MG63 (cell line): ENCODE data around the gene TRIM24. TPM values are rescaled to one million over a fixed set of nuclear protein-coding genes. Genes with fewer than 3 reads are reported as not detected.

Experiments used
- DNase-seq: peaks from one replicate; pipeline ENCODE4 v3.0.0-alpha.2; 2020
- H3K27me3 ChIP-seq: fragments of 250-450 bp; sonication (Bioruptor Pico); 2 replicates; pipeline ENCODE4 v1.5.1; 2020; ENCODE audit warnings: mild to moderate bottlenecking, moderate library complexity
- H3K36me3 ChIP-seq: fragments of 250-450 bp; sonication (Bioruptor Pico); 2 replicates; pipeline ENCODE4 v1.5.1; 2020; ENCODE audit warnings: mild to moderate bottlenecking, moderate library complexity
- H3K4me3 ChIP-seq: fragments of 250-450 bp; sonication (Bioruptor Pico); 2 replicates; pipeline ENCODE4 v1.5.1; 2020; ENCODE audit warnings: mild to moderate bottlenecking, moderate library complexity
- H3K9me3 ChIP-seq: fragments of 250-450 bp; sonication (Bioruptor Pico); 2 replicates; pipeline ENCODE4 v1.5.1; 2020; ENCODE audit warnings: mild to moderate bottlenecking, moderate library complexity
- total RNA-seq: library from RNA; depleted of rRNA; stranded (reverse); fragments of >200 nt; shearing (Covaris generic); gene quantifications from 2 replicates; pipeline ENCODE4 v1.2.3, GENCODE V29; 2014; ENCODE audit warnings: low replicate concordance

TRIM24 gene
- total RNA-seq, 1 experiment from 2014 or later = 4.1 TPM

- no peak for DNase-seq
- Histone ChIP-seq H3K4me3 (no peak overlapping the region), H3K36me3 (no peaks in the 10 kb centered on the region; the same call in none of the 2 replicates), H3K27me3 (no peaks in the 10 kb centered on the region), H3K9me3 (no peaks in the 10 kb centered on the region)
Measured at GRCh38 chr7:138545123-138545522, 85.1 kb downstream of the TRIM24 start.

- Histone ChIP-seq H3K9me3 (no peaks in the 10 kb centered on the region), H3K27me3 (no peaks in the 10 kb centered on the region), H3K36me3 (no peaks in the 10 kb centered on the region), H3K4me3 (no peak overlapping the region)
- no peak for DNase-seq
Measured at GRCh38 chr7:138546064-138546619, 86.1 kb downstream of the TRIM24 start.

GRCh38 chr7:138546829-138547228, 86.8 kb downstream of the TRIM24 start:
- no peak for DNase-seq
- H3K4me3 ChIP-seq = no peak overlapping the region
- H3K27me3 ChIP-seq = no peaks in the 10 kb centered on the region
- H3K36me3 ChIP-seq = peaks cover 3% of the 10 kb centered on the region; the same call in 1 of the 2 replicates
- no peaks in the 10 kb centered on the region for H3K9me3 ChIP-seq

- peaks cover 11% of the 10 kb centered on the region for H3K36me3 ChIP-seq
Measured at GRCh38 chr7:138549082-138549481, 89.0 kb downstream of the TRIM24 start.

GRCh38 chr7:138550337-138550736, 90.3 kb downstream of the TRIM24 start:
- peaks cover 11% of the 10 kb centered on the region for H3K36me3 ChIP-seq
- H3K9me3 ChIP-seq = no peaks in the 10 kb centered on the region
- no peaks in the 10 kb centered on the region for H3K27me3 ChIP-seq
- H3K4me3 ChIP-seq = no peak overlapping the region
- no peak for DNase-seq

More at GRCh38 chr7:138549082-138549481, 89.0 kb downstream of the TRIM24 start:
- H3K9me3 ChIP-seq = no peaks in the 10 kb centered on the region
- no peak overlapping the region for H3K4me3 ChIP-seq
- DNase-seq = no peak
- H3K27me3 ChIP-seq = no peaks in the 10 kb centered on the region

- H3K9me3 ChIP-seq = no peaks in the 10 kb centered on the region
- no peak for DNase-seq
- H3K36me3 ChIP-seq = peaks cover 15% of the 10 kb centered on the region
- H3K27me3 ChIP-seq = no peaks in the 10 kb centered on the region
- H3K4me3 ChIP-seq = no peak overlapping the region
Measured at GRCh38 chr7:138551102-138551501, 91.0 kb downstream of the TRIM24 start.

GRCh38 chr7:138553805-138554204, 93.7 kb downstream of the TRIM24 start:
- Histone ChIP-seq H3K36me3 (peaks cover 17% of the 10 kb centered on the region), H3K27me3 (no peaks in the 10 kb centered on the region), H3K9me3 (peaks cover 3% of the 10 kb centered on the region; the same call in 1 of the 2 replicates)

GRCh38 chr7:138554674-138555073, 94.6 kb downstream of the TRIM24 start:
- Histone ChIP-seq H3K36me3 (peaks cover 17% of the 10 kb centered on the region), H3K27me3 (no peaks in the 10 kb centered on the region), H3K4me3 (no peak overlapping the region), H3K9me3 (peaks cover 3% of the 10 kb centered on the region; the same call in 1 of the 2 replicates)
- no peak for DNase-seq

More at GRCh38 chr7:138553805-138554204, 93.7 kb downstream of the TRIM24 start:
- DNase-seq = no peak
- no peak overlapping the region for H3K4me3 ChIP-seq

GRCh38 chr7:138555684-138556083, 95.6 kb downstream of the TRIM24 start:
- Histone ChIP-seq H3K36me3 (peaks cover 17% of the 10 kb centered on the region), H3K9me3 (peaks cover 3% of the 10 kb centered on the region; the same call in 1 of the 2 replicates), H3K27me3 (no peaks in the 10 kb centered on the region), H3K4me3 (no peak overlapping the region)
- DNase-seq = no peak

- no peaks in the 10 kb centered on the region for H3K27me3 ChIP-seq
- H3K9me3 ChIP-seq = peaks cover 3% of the 10 kb centered on the region; the same call in 1 of the 2 replicates
- no peak overlapping the region for H3K4me3 ChIP-seq
- H3K36me3 ChIP-seq = peaks cover 14% of the 10 kb centered on the region
- no peak for DNase-seq
Measured at GRCh38 chr7:138556771-138557484, 96.9 kb downstream of the TRIM24 start.

- no peak overlapping the region for H3K4me3 ChIP-seq
- H3K36me3 ChIP-seq = peaks cover 6% of the 10 kb centered on the region
- H3K27me3 ChIP-seq = no peaks in the 10 kb centered on the region
- H3K9me3 ChIP-seq = peaks cover 3% of the 10 kb centered on the region; the same call in 1 of the 2 replicates
- DNase-seq = no peak
Measured at GRCh38 chr7:138559448-138559847, 99.4 kb downstream of the TRIM24 start.

GRCh38 chr7:138563808-138564207, 103.7 kb downstream of the TRIM24 start:
- Histone ChIP-seq H3K36me3 (peaks cover 15% of the 10 kb centered on the region), H3K9me3 (no peaks in the 10 kb centered on the region)

GRCh38 chr7:138564365-138564764, 104.3 kb downstream of the TRIM24 start:
- H3K9me3 ChIP-seq = no peaks in the 10 kb centered on the region
- H3K27me3 ChIP-seq = no peaks in the 10 kb centered on the region
- no peak overlapping the region for H3K4me3 ChIP-seq
- DNase-seq = no peak
- peaks cover 15% of the 10 kb centered on the region for H3K36me3 ChIP-seq

More at GRCh38 chr7:138563808-138564207, 103.7 kb downstream of the TRIM24 start:
- Histone ChIP-seq H3K4me3 (no peak overlapping the region), H3K27me3 (no peaks in the 10 kb centered on the region)
- DNase-seq = no peak

GRCh38 chr7:138565071-138565450, 105.0 kb downstream of the TRIM24 start:
- peaks cover 15% of the 10 kb centered on the region for H3K36me3 ChIP-seq
- no peaks in the 10 kb centered on the region for H3K9me3 ChIP-seq
- no peaks in the 10 kb centered on the region for H3K27me3 ChIP-seq
- no peak overlapping the region for H3K4me3 ChIP-seq
- no peak for DNase-seq

- H3K9me3 ChIP-seq = no peaks in the 10 kb centered on the region
- no peaks in the 10 kb centered on the region for H3K27me3 ChIP-seq
- no peak overlapping the region for H3K4me3 ChIP-seq
- peaks cover 15% of the 10 kb centered on the region for H3K36me3 ChIP-seq
- no peak for DNase-seq
Measured at GRCh38 chr7:138565451-138566114, 105.5 kb downstream of the TRIM24 start.

GRCh38 chr7:138568655-138569054, 108.6 kb downstream of the TRIM24 start:
- no peaks in the 10 kb centered on the region for H3K27me3 ChIP-seq
- no peaks in the 10 kb centered on the region for H3K9me3 ChIP-seq
- H3K4me3 ChIP-seq = no peak overlapping the region
- no peak for DNase-seq
- H3K36me3 ChIP-seq = peaks cover 19% of the 10 kb centered on the region

- Histone ChIP-seq H3K36me3 (peaks cover 19% of the 10 kb centered on the region), H3K4me3 (no peak overlapping the region)
Measured at GRCh38 chr7:138569418-138569817, 109.4 kb downstream of the TRIM24 start.

More at GRCh38 chr7:138569418-138569817, 109.4 kb downstream of the TRIM24 start:
- no peaks in the 10 kb centered on the region for H3K27me3 ChIP-seq
- no peak for DNase-seq
- no peaks in the 10 kb centered on the region for H3K9me3 ChIP-seq
